ENCODE results near the gene CD82.

- TF ChIP-seq CTCF (IDR thresholded peaks at IDR 0.05) (no peak), POLR2AphosphoS5 (IDR thresholded peaks at IDR 0.05; ENCODE audit: low read depth, low read length) (no peak), REST (IDR thresholded peaks at IDR 0.05; ENCODE audit: insufficient read depth in 1 of 2, low read depth in 2 of 2, low read length in 1 of 2) (no peak), TCF7L2 (IDR thresholded peaks at IDR 0.05; ENCODE audit: low read depth, low read length) (no peak)
Observed at GRCh38 chr11:44621784-44622183, 56.3 kb downstream of the CD82 start.
